Suppressor macrophage treated with lipopolysaccharide for 1 hour (primary cell): Measurements from ENCODE around the gene ACTMAP.

Experiments used
- DNase-seq, 3 donors: peaks; one replicate each; pipeline ENCODE4 v3.0.0-alpha.2; 2020 to 2022

The ACTMAP gene

GRCh38 chr19:40717880-40718773 is 32.1 kb downstream of the ACTMAP start:
- no peak for DNase-seq

GRCh38 chr19:40717325-40717879 is 32.9 kb downstream of the ACTMAP start:
- no peak for DNase-seq

GRCh38 chr19:40716482-40717324 is 33.6 kb downstream of the ACTMAP start, which contains the start of the genes COQ8B and ITPKC:
TSS of gene COQ8B (minus strand) at chr19:40716886. CDS start at chr19:40714632, 2,254 bp downstream.
TSS of gene ITPKC (plus strand) at chr19:40717112. CDS start at chr19:40717136, 24 bp downstream.
- peak; percentile 98 to 100 (median 99) for DNase-seq

GRCh38 chr19:40716031-40716481 is 34.2 kb downstream of the ACTMAP start:
- peak in 1 of 3 donors; percentile 35 for DNase-seq

- peak; percentile 88 to 93 (median 91) for DNase-seq
Observed at GRCh38 chr19:40714441-40715299, 35.6 kb downstream of the ACTMAP start.

- no peak for DNase-seq
Observed at GRCh38 chr19:40713939-40714338, 36.3 kb downstream of the ACTMAP start.

- DNase-seq = no peak
Observed at GRCh38 chr19:40709817-40710216, 40.5 kb downstream of the ACTMAP start.

GRCh38 chr19:40707615-40708014 is 42.7 kb downstream of the ACTMAP start:
- DNase-seq = no peak

- DNase-seq = no peak
Observed at GRCh38 chr19:40705950-40706619, 44.2 kb downstream of the ACTMAP start.

- DNase-seq = no peak
Observed at GRCh38 chr19:40705362-40705651, 45.0 kb downstream of the ACTMAP start.

GRCh38 chr19:40704491-40705361 is 45.6 kb downstream of the ACTMAP start:
- no peak for DNase-seq

- DNase-seq = no peak
Observed at GRCh38 chr19:40703029-40703755, 47.1 kb downstream of the ACTMAP start.

- no peak for DNase-seq
Observed at GRCh38 chr19:40702337-40703012, 47.8 kb downstream of the ACTMAP start.

GRCh38 chr19:40701758-40702157 is 48.5 kb downstream of the ACTMAP start:
- no peak for DNase-seq

GRCh38 chr19:40700083-40700482 is 50.2 kb downstream of the ACTMAP start:
- DNase-seq = no peak

GRCh38 chr19:40697007-40697406 is 53.3 kb downstream of the ACTMAP start:
- DNase-seq = no peak

- DNase-seq = no peak
Observed at GRCh38 chr19:40695881-40696280, 54.4 kb downstream of the ACTMAP start.

- DNase-seq = no peak
Observed at GRCh38 chr19:40693896-40694295, 56.4 kb downstream of the ACTMAP start.

GRCh38 chr19:40693150-40693788 is 57.0 kb downstream of the ACTMAP start:
- DNase-seq = no peak
